RWPE1 (cell line): Measurements from ENCODE around the gene BABAM2.

Source experiments
- CTCF ChIA-PET: fragments of 350-600 bp; sonication (Branson Sonifier 250); formaldehyde crosslinking; extraction: SDS; loops from one replicate; lab custom pipeline; 2021; lab: Yijun Ruan, JAX
- POLR2A ChIA-PET: fragments of 400-600 bp; formaldehyde crosslinking; extraction: SDS; loops from one replicate; lab custom pipeline; 2020; ENCODE audit warnings: antibody characterized with exemption; ENCODE audit not compliant: low non-redundant PET; lab: Yijun Ruan, JAX
- DNase-seq: peaks from one replicate; pipeline ENCODE4 v3.0.0; 2012; ENCODE audit warnings: low spot score
- H3K27ac ChIP-seq: fragments of 450-650 bp; 2 replicates; pipeline ENCODE4 v1.5.1; 2017
- TF ChIP-seq, protein P1 (sequence below): fragments of 450-650 bp; conservative IDR thresholded peaks from 2 replicates; pipeline ENCODE4 v1.5.1; 2017; ENCODE audit warnings: low read depth, mild to moderate bottlenecking

The BABAM2 gene

DNA sequence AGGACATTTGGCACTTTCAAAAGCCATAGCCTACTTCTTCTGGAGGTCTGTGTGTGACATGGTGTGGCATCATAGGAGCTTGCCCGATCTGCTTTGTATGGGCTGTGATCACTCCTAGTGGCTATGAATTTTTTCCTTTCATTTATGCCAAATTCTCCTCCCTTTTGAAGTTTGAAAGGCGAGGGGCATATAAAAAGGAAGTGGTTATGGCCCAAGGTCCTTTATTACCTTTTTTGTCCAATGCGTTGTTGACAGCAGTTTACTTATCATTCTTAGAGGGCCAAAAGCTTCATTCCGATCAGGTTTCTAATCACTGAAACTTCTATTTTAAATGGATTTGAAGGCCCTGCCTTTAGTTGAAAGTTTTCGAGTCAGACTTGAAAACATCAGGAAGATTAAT, 277.8 kb downstream of the BABAM2 start:
- TF ChIP-seq, protein P1, sequence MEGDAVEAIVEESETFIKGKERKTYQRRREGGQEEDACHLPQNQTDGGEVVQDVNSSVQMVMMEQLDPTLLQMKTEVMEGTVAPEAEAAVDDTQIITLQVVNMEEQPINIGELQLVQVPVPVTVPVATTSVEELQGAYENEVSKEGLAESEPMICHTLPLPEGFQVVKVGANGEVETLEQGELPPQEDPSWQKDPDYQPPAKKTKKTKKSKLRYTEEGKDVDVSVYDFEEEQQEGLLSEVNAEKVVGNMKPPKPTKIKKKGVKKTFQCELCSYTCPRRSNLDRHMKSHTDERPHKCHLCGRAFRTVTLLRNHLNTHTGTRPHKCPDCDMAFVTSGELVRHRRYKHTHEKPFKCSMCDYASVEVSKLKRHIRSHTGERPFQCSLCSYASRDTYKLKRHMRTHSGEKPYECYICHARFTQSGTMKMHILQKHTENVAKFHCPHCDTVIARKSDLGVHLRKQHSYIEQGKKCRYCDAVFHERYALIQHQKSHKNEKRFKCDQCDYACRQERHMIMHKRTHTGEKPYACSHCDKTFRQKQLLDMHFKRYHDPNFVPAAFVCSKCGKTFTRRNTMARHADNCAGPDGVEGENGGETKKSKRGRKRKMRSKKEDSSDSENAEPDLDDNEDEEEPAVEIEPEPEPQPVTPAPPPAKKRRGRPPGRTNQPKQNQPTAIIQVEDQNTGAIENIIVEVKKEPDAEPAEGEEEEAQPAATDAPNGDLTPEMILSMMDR = no peak
- POLR2A ChIA-PET = no interaction called here
- DNase-seq = no peak
- CTCF ChIA-PET = interaction anchor here (0.7 kb wide), 1 partner anchor 109 kb away, joined by 3 read pairs; no protein-coding TSS in a partner anchor
- H3K27ac ChIP-seq = no peak overlapping the region

DNA sequence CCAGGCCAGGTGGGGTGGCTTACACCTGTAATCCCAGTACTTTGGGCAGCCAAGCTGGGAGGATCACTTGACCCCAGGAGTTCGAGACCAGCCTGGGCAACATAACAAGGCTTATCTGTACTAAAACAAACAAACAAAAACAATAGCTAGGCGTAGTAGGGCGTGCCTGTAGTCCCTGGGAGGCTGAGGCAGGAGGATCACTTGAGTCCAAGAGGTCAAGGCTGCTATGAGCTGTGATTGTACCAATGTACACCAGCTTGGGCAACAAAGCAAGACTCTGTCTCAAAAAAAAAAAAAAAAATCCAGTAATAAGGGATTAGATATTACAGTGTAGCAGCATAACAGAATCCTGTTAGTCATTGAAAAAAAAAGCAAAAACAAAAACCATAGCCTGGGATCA, 279.0 kb downstream of the BABAM2 start:
- TF ChIP-seq, protein P1 = no peak
- ChIA-PET POLR2A (no interaction called here), CTCF (interaction anchor here (0.7 kb wide), 1 partner anchor 141 kb away, joined by 3 read pairs; no protein-coding TSS in a partner anchor)

DNA sequence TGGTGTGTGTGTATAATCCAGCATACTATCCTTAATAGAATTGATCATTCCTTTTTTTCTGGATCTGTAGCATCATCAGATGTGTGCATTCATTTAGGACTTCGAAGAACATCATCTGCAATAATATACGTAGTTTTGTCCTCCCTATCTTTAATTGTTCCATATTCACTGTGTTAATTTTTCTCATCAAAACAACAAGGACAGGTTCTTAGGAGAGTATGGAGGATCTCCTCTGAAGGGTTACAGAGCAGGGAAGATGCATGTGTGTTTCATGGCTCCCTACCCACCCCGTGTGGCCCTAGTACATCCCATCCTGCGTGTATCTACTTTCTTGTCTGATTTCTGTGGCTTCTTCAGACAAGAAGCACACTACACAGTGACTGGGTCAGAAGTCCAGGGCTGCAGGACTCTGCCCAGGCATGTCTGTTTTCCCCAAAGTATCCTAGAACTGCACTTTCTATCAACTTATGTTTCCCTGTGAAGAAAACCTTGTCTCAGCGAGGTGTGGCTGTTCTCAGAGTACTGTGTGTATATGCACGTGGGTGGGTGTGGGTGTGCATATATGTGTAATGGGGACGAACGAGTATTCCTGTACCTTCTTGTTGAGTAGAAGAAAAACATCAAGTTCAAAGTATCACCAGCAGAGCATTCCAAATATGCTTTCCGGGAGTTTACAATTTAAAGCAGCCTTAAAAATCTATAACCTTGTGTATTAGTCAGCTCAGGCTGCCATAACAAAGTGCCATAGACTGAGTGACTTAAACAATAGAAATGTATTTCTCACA, 281.8 kb downstream of the BABAM2 start:
- ChIA-PET CTCF (interaction anchor here (0.7 kb wide), 1 partner anchor 78 kb away, joined by 3 read pairs; no protein-coding TSS in a partner anchor), POLR2A (no interaction called here)
- DNase-seq = peak; percentile 57

More for the DNA sequence above, 279.0 kb downstream of the BABAM2 start:
- DNase-seq = no peak
- H3K27ac ChIP-seq = no peak overlapping the region

DNA sequence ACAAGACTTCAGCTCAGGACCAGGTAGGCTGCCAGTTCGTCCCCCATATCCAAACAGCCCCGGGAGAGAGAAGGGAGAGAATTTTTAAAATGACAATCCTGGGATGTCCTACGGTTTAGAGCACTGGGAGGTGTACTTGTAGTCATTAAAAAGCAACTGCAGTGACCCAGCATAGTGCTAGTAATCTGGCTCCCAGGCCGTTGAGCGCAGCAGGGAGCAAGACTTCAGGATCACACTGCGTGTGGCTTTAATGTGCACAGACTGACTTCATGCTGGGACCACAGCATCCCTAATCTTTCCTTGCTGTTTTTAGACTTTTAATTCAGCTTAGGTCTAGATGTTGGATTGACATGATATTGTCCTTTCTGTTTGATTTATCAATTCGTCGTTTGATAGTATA, 282.8 kb downstream of the BABAM2 start:
- H3K27ac ChIP-seq = peak overlapping the region; percentile 67; the same call in 1 of the 2 replicates
- ChIA-PET POLR2A (no interaction called here), CTCF (interaction anchor here (0.9 kb wide), 1 partner anchor 218 kb away, joined by 3 read pairs; no protein-coding TSS in a partner anchor)
- no peak for DNase-seq
- TF ChIP-seq, protein P1 = no peak

More for the DNA sequence above, 281.8 kb downstream of the BABAM2 start:
- TF ChIP-seq, protein P1 = no peak
- peak overlapping the region; percentile 67 for H3K27ac ChIP-seq

DNA sequence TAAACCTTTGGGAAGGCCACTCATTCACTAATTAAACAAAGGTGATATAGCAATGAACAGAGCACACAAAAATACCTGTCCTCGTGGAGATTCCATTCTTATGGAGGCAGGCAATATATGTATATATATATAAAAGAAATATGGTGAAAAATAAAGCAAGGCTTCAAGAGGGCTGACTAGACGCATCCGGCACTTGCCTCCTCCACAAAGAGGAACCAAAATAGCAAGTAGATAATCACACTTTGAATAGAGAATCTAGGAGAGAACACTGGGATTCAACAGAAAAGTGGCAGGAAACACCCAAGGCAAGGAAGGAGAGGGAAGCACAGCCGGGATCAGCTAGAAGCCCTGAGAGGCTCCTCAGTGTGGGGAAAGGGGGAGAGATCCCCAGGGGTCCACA, 283.7 kb downstream of the BABAM2 start:
- CTCF ChIA-PET = interaction anchor here (0.9 to 1.3 kb wide), 2 partner anchors 22 to 217 kb away, joined by 3 to 5 read pairs; no protein-coding TSS in a partner anchor
- TF ChIP-seq, protein P1 = no peak
- no peak overlapping the region for H3K27ac ChIP-seq
- POLR2A ChIA-PET = no interaction called here
- DNase-seq = no peak

DNA sequence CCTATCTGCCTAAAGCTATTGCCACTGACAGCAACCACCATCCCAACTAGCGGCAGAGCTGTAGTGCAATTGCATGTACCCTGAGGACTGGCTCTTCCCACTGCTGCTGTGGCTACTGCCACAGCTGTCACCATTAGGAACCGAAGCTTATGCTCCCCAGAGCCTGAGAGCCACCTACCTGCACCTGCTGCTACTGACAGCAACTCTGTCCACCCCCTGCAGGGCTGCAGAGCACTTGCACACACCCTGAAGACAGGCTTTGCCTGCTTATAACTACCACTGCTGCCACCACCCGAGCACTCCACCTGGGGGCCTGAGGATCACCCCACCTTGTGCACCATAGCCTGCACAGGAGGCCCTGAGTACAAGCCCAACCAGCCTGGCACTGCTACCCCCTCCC, 284.5 kb downstream of the BABAM2 start:
- no peak for DNase-seq
- H3K27ac ChIP-seq = no peak overlapping the region
- ChIA-PET CTCF (interaction anchor here (1.3 kb wide), 1 partner anchor 22 kb away, joined by 5 read pairs; no protein-coding TSS in a partner anchor), POLR2A (no interaction called here)
- TF ChIP-seq, protein P1 = no peak
